HS-5 (cell line): ENCODE data around the gene KCNS1.

Source experiments
- DNase-seq: peaks from one replicate; pipeline ENCODE4 v3.0.0-alpha.2; 2012; ENCODE audit warnings: low read depth

The KCNS1 gene

GRCh38 chr20:45109634-45110033 lies 8.7 kb upstream of the KCNS1 start:
- DNase-seq, result no peak

GRCh38 chr20:45105317-45105716 lies 4.4 kb upstream of the KCNS1 start:
- DNase-seq, result no peak

GRCh38 chr20:45104786-45105185 lies 3.9 kb upstream of the KCNS1 start:
- peak; percentile 95 for DNase-seq

- no peak for DNase-seq
Measured at GRCh38 chr20:45103072-45103471, 2.1 kb upstream of the KCNS1 start.

- no peak for DNase-seq
Measured at GRCh38 chr20:45101333-45101850, 465 bp upstream of the KCNS1 start.

GRCh38 chr20:45098103-45098773 lies 2.7 kb downstream of the KCNS1 start:
- DNase-seq, result no peak

- DNase-seq, result no peak
Measured at GRCh38 chr20:45097485-45098102, 3.3 kb downstream of the KCNS1 start.

- no peak for DNase-seq
Measured at GRCh38 chr20:45096781-45097180, 4.1 kb downstream of the KCNS1 start.

GRCh38 chr20:45095805-45096238 lies 5.1 kb downstream of the KCNS1 start:
- DNase-seq, result no peak

- no peak for DNase-seq
Measured at GRCh38 chr20:45094864-45095574, 5.9 kb downstream of the KCNS1 start.

- DNase-seq, result no peak
Measured at GRCh38 chr20:45094201-45094600, 6.7 kb downstream of the KCNS1 start.

GRCh38 chr20:45092898-45093297 lies 8.0 kb downstream of the KCNS1 start:
- DNase-seq, result no peak

- DNase-seq, result no peak
Measured at GRCh38 chr20:45091366-45091765, 9.6 kb downstream of the KCNS1 start.

- DNase-seq, result no peak
Measured at GRCh38 chr20:45090481-45090880, 10.4 kb downstream of the KCNS1 start.

- peak; percentile 99 for DNase-seq
Measured at GRCh38 chr20:45088247-45088646, 12.7 kb downstream of the KCNS1 start.

- no peak for DNase-seq
Measured at GRCh38 chr20:45087814-45088213, 13.1 kb downstream of the KCNS1 start.

GRCh38 chr20:45087097-45087790 lies 13.7 kb downstream of the KCNS1 start:
- DNase-seq, result no peak

- no peak for DNase-seq
Measured at GRCh38 chr20:45085867-45086266, 15.1 kb downstream of the KCNS1 start.

GRCh38 chr20:45085289-45085688 lies 15.6 kb downstream of the KCNS1 start:
- DNase-seq, result no peak

GRCh38 chr20:45083127-45083526 lies 17.8 kb downstream of the KCNS1 start:
- DNase-seq, result no peak

- no peak for DNase-seq
Measured at GRCh38 chr20:45082468-45082867, 18.5 kb downstream of the KCNS1 start.

GRCh38 chr20:45080867-45081624 lies 19.9 kb downstream of the KCNS1 start:
- no peak for DNase-seq
